Activated CD4-positive, alpha-beta T cell treated with anti-CD3 and anti-CD28 coated beads for 48 hours (primary cell): ENCODE results near the gene NAA15.
A peak's percentile ranks its signal among the peaks of the same experiment; 100 is the strongest.
"Not testable (repeated sequence)": the region's sequence is repeated elsewhere in the genome, so short reads cannot be mapped to it uniquely, and the experiment has no call there.

Experiments used
- DNase-seq: peaks from one replicate; pipeline ENCODE4 v3.0.0-alpha.2; 2020

NAA15 gene

GRCh38 chr4:139299536-139299935 is 1.8 kb upstream of the NAA15 start:
- DNase-seq: no peak

GRCh38 chr4:139300431-139301112 is 733 bp upstream of the NAA15 start:
- DNase-seq: peak; percentile 37

- DNase-seq: peak; percentile 77
Observed at GRCh38 chr4:139301821-139302611, 711 bp downstream of the NAA15 start, which contains the start of gene NDUFC1. Gene NDUFC1, minus strand, starts transcription at chr4:139302477. Its CDS starts 6,679 bp downstream, at chr4:139295798.

GRCh38 chr4:139304920-139305319 is 3.6 kb downstream of the NAA15 start:
- DNase-seq: no peak

- DNase-seq: no peak
Observed at GRCh38 chr4:139311909-139312308, 10.6 kb downstream of the NAA15 start.

GRCh38 chr4:139312552-139313332 is 11.4 kb downstream of the NAA15 start:
- no peak for DNase-seq

GRCh38 chr4:139313414-139313813 is 12.1 kb downstream of the NAA15 start:
- not testable (repeated sequence) for DNase-seq

- DNase-seq: no peak
Observed at GRCh38 chr4:139314047-139314800, 12.9 kb downstream of the NAA15 start.

- DNase-seq: no peak
Observed at GRCh38 chr4:139315221-139315675, 13.9 kb downstream of the NAA15 start.

- DNase-seq: no peak
Observed at GRCh38 chr4:139316733-139317132, 15.4 kb downstream of the NAA15 start.

GRCh38 chr4:139317635-139318034 is 16.3 kb downstream of the NAA15 start:
- DNase-seq: no peak

GRCh38 chr4:139319571-139319970 is 18.3 kb downstream of the NAA15 start:
- no peak for DNase-seq

GRCh38 chr4:139322070-139322469 is 20.8 kb downstream of the NAA15 start:
- DNase-seq: not testable (repeated sequence)

- DNase-seq: not testable (repeated sequence)
Observed at GRCh38 chr4:139322541-139322940, 21.2 kb downstream of the NAA15 start.

GRCh38 chr4:139324620-139325019 is 23.3 kb downstream of the NAA15 start:
- DNase-seq: no peak

- DNase-seq: no peak
Observed at GRCh38 chr4:139329665-139330200, 28.4 kb downstream of the NAA15 start.

GRCh38 chr4:139330283-139330682 is 29.0 kb downstream of the NAA15 start:
- DNase-seq: no peak

GRCh38 chr4:139331185-139331584 is 29.9 kb downstream of the NAA15 start:
- no peak for DNase-seq

GRCh38 chr4:139333046-139333445 is 31.7 kb downstream of the NAA15 start:
- no peak for DNase-seq

- DNase-seq: no peak
Observed at GRCh38 chr4:139337612-139338011, 36.3 kb downstream of the NAA15 start.

GRCh38 chr4:139361301-139361700 is 60.0 kb downstream of the NAA15 start:
- DNase-seq: no peak

- DNase-seq: no peak
Observed at GRCh38 chr4:139367421-139368090, 66.3 kb downstream of the NAA15 start.
